Endodermal cell (in vitro differentiated cells): ENCODE measurements around the gene ATXN2L. TPM values are rescaled to one million over a fixed set of nuclear protein-coding genes. Genes with fewer than 3 reads are reported as not detected.

Experiments
- DNase-seq: peaks from one replicate; pipeline ENCODE4 v3.0.0-alpha.2; 2017
- H3K27ac ChIP-seq: 2 replicates; pipeline ENCODE4 v1.5.1; 2013; ENCODE audit warnings: mild to moderate bottlenecking, low read depth, low read length, moderate library complexity
- H3K27me3 ChIP-seq: 2 replicates; pipeline ENCODE4 v1.6.1; 2013; ENCODE audit warnings: mild to moderate bottlenecking, low read length, moderate library complexity; ENCODE audit not compliant: insufficient read depth, control insufficient read depth, poor library complexity, severe bottlenecking
- H3K36me3 ChIP-seq: 2 replicates; pipeline ENCODE4 v1.7.0; 2013; ENCODE audit warnings: mild to moderate bottlenecking, low read length, moderate library complexity; ENCODE audit not compliant: control insufficient read depth, insufficient read depth
- H3K4me1 ChIP-seq: one replicate; pipeline ENCODE4 v1.7.0; 2013; ENCODE audit warnings: low read length; ENCODE audit not compliant: control insufficient read depth, insufficient read depth
- H3K4me3 ChIP-seq: 2 replicates; pipeline ENCODE4 v1.5.1; 2013; ENCODE audit warnings: mild to moderate bottlenecking, low read length, moderate library complexity
- H3K9ac ChIP-seq: 2 replicates; pipeline ENCODE4 v1.6.1; 2013; ENCODE audit warnings: mild to moderate bottlenecking, low read length, moderate library complexity; ENCODE audit not compliant: poor library complexity, severe bottlenecking; ENCODE audit errors: extremely low read depth
- H3K9me3 ChIP-seq: 2 replicates; pipeline ENCODE4 v1.6.1; 2013; ENCODE audit warnings: mild to moderate bottlenecking, low read length, moderate library complexity; ENCODE audit not compliant: control insufficient read depth
- H3K27ac Mint-ChIP-seq: 2 replicates; pipeline ENCODE4 v1.8.0; 2020; ENCODE audit warnings: mixed read lengths
- H3K27me3 Mint-ChIP-seq: 2 replicates; pipeline ENCODE4 v1.8.0; 2021; ENCODE audit warnings: mild to moderate bottlenecking, mixed read lengths; ENCODE audit not compliant: insufficient read depth
- H3K36me3 Mint-ChIP-seq: 2 replicates; pipeline ENCODE4 v1.8.0; 2020; ENCODE audit warnings: low read depth, mixed read lengths
- H3K4me1 Mint-ChIP-seq: 2 replicates; pipeline ENCODE4 v1.8.0; 2020; ENCODE audit warnings: mixed read lengths
- H3K4me3 Mint-ChIP-seq: 2 replicates; pipeline ENCODE4 v1.8.0; 2020; ENCODE audit warnings: mild to moderate bottlenecking, moderate library complexity, mixed read lengths
- H3K9me3 Mint-ChIP-seq: 2 replicates; pipeline ENCODE4 v1.8.0; 2020; ENCODE audit warnings: mild to moderate bottlenecking, mixed read lengths
- WGBS, 2 experiments: methylation state at CpG; one replicate each; pipeline versions ENCODE4 v1.1.5 to v1.1.7; 2013; ENCODE audit warnings: missing lambda C conversion rate in 2 of 2, mixed read lengths in 1 of 2; ENCODE audit not compliant: insufficient coverage in 1 of 2, insufficient read length in 1 of 2; 5-methylcytosine and 5-hydroxymethylcytosine counted together
- total RNA-seq, 2 donors: library from RNA; stranded (reverse); fragmentation: NEBNext Ultra II Directional in 1 of 2; extraction: Animal tissue kit (Norgen Biotek cat#: 25700) in 1 of 2; gene quantifications; 2 replicates in 1 of 2; 3 replicates in 1 of 2; pipeline ENCODE4 v1.2.1, GENCODE V29; 2021
- TF ChIP-seq, protein P1 (sequence below): fragments of 200-600 bp; sonication (generic); conservative IDR thresholded peaks from 2 replicates; pipeline ENCODE4 v1.5.0; 2021; ENCODE audit warnings: antibody characterized with exemption, mild to moderate bottlenecking

The ATXN2L gene
- total RNA-seq, 2 donors from 2014 or later: 242 to 264 TPM

DNA sequence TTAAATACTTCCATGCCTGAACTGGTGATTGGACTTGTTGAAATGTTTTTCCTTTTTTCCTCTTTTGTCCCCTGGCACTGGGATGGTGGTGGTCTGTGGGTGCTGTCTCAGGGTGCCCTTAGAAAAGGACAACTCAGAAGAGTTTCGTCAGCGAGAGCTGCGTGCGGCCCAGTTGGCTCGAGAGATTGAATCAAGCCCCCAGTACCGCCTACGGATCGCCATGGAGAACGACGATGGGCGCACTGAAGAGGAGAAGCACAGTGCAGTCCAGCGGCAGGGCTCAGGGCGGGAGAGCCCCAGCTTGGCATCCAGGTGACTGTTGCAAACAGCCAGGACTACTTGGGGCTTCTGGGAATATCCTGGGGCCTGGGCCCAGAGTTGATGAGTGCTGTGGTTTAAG, 6.9 kb downstream of the ATXN2L start:
- no peaks in the 10 kb centered on the region for H3K9me3 ChIP-seq
- no peaks in the 10 kb centered on the region for H3K27me3 ChIP-seq
- H3K27ac ChIP-seq: no peak overlapping the region
- no peak overlapping the region for H3K9ac ChIP-seq
- Mint-ChIP-seq H3K9me3 (no peaks in the 10 kb centered on the region), H3K4me3 (no peak overlapping the region), H3K4me1 (peaks cover 16% of the 10 kb centered on the region), H3K27ac (no peak overlapping the region), H3K27me3 (no peaks in the 10 kb centered on the region), H3K36me3 (peaks cover 91% of the 10 kb centered on the region)
- DNase-seq: no peak
- H3K36me3 ChIP-seq: peaks cover 99% of the 10 kb centered on the region
- no peaks in the 10 kb centered on the region for H3K4me1 ChIP-seq
- no peak overlapping the region for H3K4me3 ChIP-seq
- TF ChIP-seq, protein P1, sequence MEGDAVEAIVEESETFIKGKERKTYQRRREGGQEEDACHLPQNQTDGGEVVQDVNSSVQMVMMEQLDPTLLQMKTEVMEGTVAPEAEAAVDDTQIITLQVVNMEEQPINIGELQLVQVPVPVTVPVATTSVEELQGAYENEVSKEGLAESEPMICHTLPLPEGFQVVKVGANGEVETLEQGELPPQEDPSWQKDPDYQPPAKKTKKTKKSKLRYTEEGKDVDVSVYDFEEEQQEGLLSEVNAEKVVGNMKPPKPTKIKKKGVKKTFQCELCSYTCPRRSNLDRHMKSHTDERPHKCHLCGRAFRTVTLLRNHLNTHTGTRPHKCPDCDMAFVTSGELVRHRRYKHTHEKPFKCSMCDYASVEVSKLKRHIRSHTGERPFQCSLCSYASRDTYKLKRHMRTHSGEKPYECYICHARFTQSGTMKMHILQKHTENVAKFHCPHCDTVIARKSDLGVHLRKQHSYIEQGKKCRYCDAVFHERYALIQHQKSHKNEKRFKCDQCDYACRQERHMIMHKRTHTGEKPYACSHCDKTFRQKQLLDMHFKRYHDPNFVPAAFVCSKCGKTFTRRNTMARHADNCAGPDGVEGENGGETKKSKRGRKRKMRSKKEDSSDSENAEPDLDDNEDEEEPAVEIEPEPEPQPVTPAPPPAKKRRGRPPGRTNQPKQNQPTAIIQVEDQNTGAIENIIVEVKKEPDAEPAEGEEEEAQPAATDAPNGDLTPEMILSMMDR: no peak
- 96 to 98% methylated on average over 11 to 13 of the region's 13 CpGs for WGBS, 2 experiments

DNA sequence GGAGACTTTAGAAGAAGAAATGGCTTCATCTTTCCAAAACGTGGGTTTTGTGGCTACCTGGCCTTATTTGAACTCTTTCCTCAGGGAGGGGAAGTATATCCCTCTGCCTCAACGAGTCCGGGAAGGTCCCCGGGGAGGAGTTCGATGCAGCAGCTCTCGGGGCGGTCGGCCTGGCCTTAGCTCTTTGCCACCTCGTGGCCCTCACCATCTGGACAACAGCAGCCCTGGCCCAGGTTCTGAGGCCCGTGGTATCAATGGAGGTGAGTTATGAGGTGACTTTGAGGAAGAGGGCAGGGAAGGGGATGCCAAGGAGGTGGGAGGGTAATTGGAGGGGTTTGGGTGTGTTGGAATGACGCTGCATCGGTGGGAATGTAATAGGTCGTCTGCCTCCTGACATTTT, 7.7 kb downstream of the ATXN2L start:
- WGBS, 2 experiments: 86 to 98% methylated on average over 9 to 11 of the region's 13 CpGs
- H3K9ac ChIP-seq: no peak overlapping the region

DNA sequence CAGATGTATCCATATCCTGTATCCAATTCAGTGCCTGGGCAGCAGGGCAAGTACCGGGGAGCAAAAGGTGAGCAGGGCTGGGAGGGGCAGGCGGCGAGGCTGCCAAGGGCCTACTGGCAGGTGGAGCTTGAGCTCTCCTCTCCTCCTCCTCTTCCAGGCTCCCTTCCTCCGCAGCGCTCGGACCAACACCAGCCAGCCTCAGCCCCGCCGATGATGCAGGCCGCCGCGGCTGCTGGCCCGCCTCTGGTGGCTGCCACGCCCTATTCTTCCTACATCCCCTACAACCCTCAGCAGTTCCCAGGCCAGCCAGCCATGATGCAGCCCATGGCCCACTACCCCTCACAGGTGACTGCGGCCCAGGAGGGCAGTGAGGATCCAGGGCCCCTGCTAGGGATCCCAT, 11.6 kb downstream of the ATXN2L start:
- WGBS, 2 experiments: 96% methylated on average over 14 of the region's 14 CpGs; no CpG with 5 or more reads in 1 of the 2 experiments
- H3K27ac Mint-ChIP-seq: no peak overlapping the region

More for the DNA sequence above, 7.7 kb downstream of the ATXN2L start:
- Histone ChIP-seq H3K4me1 (no peaks in the 10 kb centered on the region), H3K4me3 (no peak overlapping the region), H3K9me3 (no peaks in the 10 kb centered on the region), H3K27me3 (no peaks in the 10 kb centered on the region), H3K36me3 (peaks cover 97% of the 10 kb centered on the region), H3K27ac (no peak overlapping the region)
- TF ChIP-seq, protein P1: no peak
- Mint-ChIP-seq H3K27ac (peak overlapping the region; percentile 20), H3K27me3 (no peaks in the 10 kb centered on the region), H3K4me1 (peaks cover 8% of the 10 kb centered on the region), H3K36me3 (peaks cover 93% of the 10 kb centered on the region), H3K4me3 (no peak overlapping the region), H3K9me3 (no peaks in the 10 kb centered on the region)
- no peak for DNase-seq

More for the DNA sequence above, 11.6 kb downstream of the ATXN2L start:
- H3K36me3 ChIP-seq: peaks cover 85% of the 10 kb centered on the region
- H3K4me1 ChIP-seq: no peaks in the 10 kb centered on the region
- no peak overlapping the region for H3K4me3 ChIP-seq
- H3K9me3 ChIP-seq: no peaks in the 10 kb centered on the region
- DNase-seq: no peak
- Mint-ChIP-seq H3K4me3 (no peak overlapping the region), H3K4me1 (no peaks in the 10 kb centered on the region), H3K9me3 (no peaks in the 10 kb centered on the region), H3K36me3 (peaks cover 87% of the 10 kb centered on the region), H3K27me3 (no peaks in the 10 kb centered on the region)
- no peaks in the 10 kb centered on the region for H3K27me3 ChIP-seq
- no peak overlapping the region for H3K9ac ChIP-seq
- TF ChIP-seq, protein P1: no peak
- no peak overlapping the region for H3K27ac ChIP-seq
